Fibroblast of lung (primary cell): Measurements from ENCODE around the gene EIF3B. TPM values are rescaled to one million over a fixed set of nuclear protein-coding genes. Genes with fewer than 3 reads are reported as not detected.

Experiments
- DNase-seq, 2 donors: peaks; one replicate each; pipeline versions ENCODE4 v3.0.0 to v3.0.0-alpha.2; 2010; ENCODE audit warnings: low read depth in 2 of 2
- H2AFZ ChIP-seq: 2 replicates; pipeline ENCODE4 v1.5.1; 2012; ENCODE audit warnings: low read length, control low read depth, inconsistent platforms
- H3K27ac ChIP-seq: 2 replicates; pipeline ENCODE4 v1.5.1; 2011; ENCODE audit warnings: low read length, control low read depth; ENCODE audit not compliant: insufficient read depth
- H3K27me3 ChIP-seq: 2 replicates; pipeline ENCODE4 v1.5.1; 2011; ENCODE audit warnings: mild to moderate bottlenecking, low read length; ENCODE audit not compliant: control insufficient read depth, insufficient read depth
- H3K36me3 ChIP-seq: 2 replicates; pipeline ENCODE4 v1.5.1; 2011; ENCODE audit warnings: low read length; ENCODE audit not compliant: control insufficient read depth, insufficient read depth
- H3K4me1 ChIP-seq: 2 replicates; pipeline ENCODE4 v1.5.1; 2011; ENCODE audit warnings: low read length; ENCODE audit not compliant: control insufficient read depth, insufficient read depth; ENCODE audit errors: extremely low read depth
- H3K4me2 ChIP-seq: 2 replicates; pipeline ENCODE4 v1.5.1; 2011; ENCODE audit warnings: low read length, control low read depth; ENCODE audit not compliant: insufficient read depth; ENCODE audit errors: extremely low read depth
- H3K4me3 ChIP-seq, 4 experiments: fragments of 200-600 bp in 1 of 4; sonication (generic) in 1 of 4; replicated peaks in 1 of 4; 2 replicates each; pipeline ENCODE4 v1.5.1; 2011 to 2016; ENCODE audit warnings: low read length in 4 of 4, low read depth in 3 of 4, mild to moderate bottlenecking in 3 of 4, control low read depth in 2 of 4, inconsistent platforms in 1 of 4, mixed read lengths in 1 of 4; ENCODE audit not compliant: insufficient read depth in 1 of 4; ENCODE audit errors: control extremely low read depth in 1 of 4
- H3K79me2 ChIP-seq: 2 replicates; pipeline ENCODE4 v1.5.1; 2012; ENCODE audit warnings: mild to moderate bottlenecking, low read length, inconsistent platforms; ENCODE audit not compliant: control insufficient read depth, insufficient read depth
- H3K9ac ChIP-seq: 2 replicates; pipeline ENCODE4 v1.5.1; 2011; ENCODE audit warnings: mild to moderate bottlenecking, low read length, control low read depth; ENCODE audit not compliant: insufficient read depth
- H3K9me3 ChIP-seq: 2 replicates; pipeline ENCODE4 v1.5.1; 2012; ENCODE audit warnings: low read depth, low read length; ENCODE audit not compliant: control insufficient read depth, insufficient read depth
- H4K20me1 ChIP-seq: 2 replicates; pipeline ENCODE4 v1.5.1; 2011; ENCODE audit warnings: low read length; ENCODE audit not compliant: control insufficient read depth, insufficient read depth; ENCODE audit errors: extremely low read depth
- CTCF ChIP-seq, 2 donors: IDR thresholded peaks in 1 of 2; conservative IDR thresholded peaks in 1 of 2; 1 replicate in 1 of 2; 2 replicates in 1 of 2; pipeline ENCODE4 v1.5.1; 2011 to 2012; ENCODE audit warnings: low read length in 2 of 2, control low read depth in 1 of 2, inconsistent platforms in 1 of 2, low read depth in 1 of 2, mild to moderate bottlenecking in 1 of 2
- EZH2 ChIP-seq: IDR thresholded peaks from 2 replicates; pipeline ENCODE4 v1.5.1; 2012; ENCODE audit warnings: low read length, control low read depth, mild to moderate bottlenecking; ENCODE audit errors: missing control alignments
- polyA plus RNA-seq, 2 donors: library from polyadenylated mRNA; depleted of rRNA in 1 of 2; stranded (reverse) in 1 of 2; unstranded in 1 of 2; fragments of >200 nt; gene quantifications; 2 replicates each; pipeline ENCODE4 v1.2.1, GENCODE V29; 2011 to 2012; ENCODE audit warnings: missing spikeins in 1 of 2
- total RNA-seq: library from RNA; depleted of rRNA; stranded (reverse); fragments of >200 nt; gene quantifications from 2 replicates; pipeline ENCODE4 v1.2.1, GENCODE V29; 2014

EIF3B gene
- total and polyA plus RNA-seq, 2 donors (not counting 1 experiment from before 2014, with no cell fraction given), result 92.8 to 133 TPM

GRCh38 chr7:2315787-2316186 lies 38.8 kb upstream of the EIF3B start:
- DNase-seq, result no peak
- no peaks in the 10 kb centered on the region for H3K27me3 ChIP-seq
- H3K9ac ChIP-seq, result no peak overlapping the region
- no peaks in the 10 kb centered on the region for H3K9me3 ChIP-seq
- H3K27ac ChIP-seq, result no peak overlapping the region
- no peaks in the 10 kb centered on the region for H3K36me3 ChIP-seq
- no peak overlapping the region for H3K4me2 ChIP-seq
- peaks cover 15% of the 10 kb centered on the region for H3K79me2 ChIP-seq
- TF ChIP-seq EZH2 (no peak), CTCF (conservative IDR thresholded peaks at IDR 0.05 in 1 of 2, IDR thresholded peaks at IDR 0.05 in 1 of 2; ENCODE audit: low read depth in 1 of 2, low read length in 2 of 2) (no peak)
- no peak overlapping the region for H2AFZ ChIP-seq
- no peak overlapping the region for H3K4me3 ChIP-seq
- H3K4me1 ChIP-seq, result no peaks in the 10 kb centered on the region
- no peaks in the 10 kb centered on the region for H4K20me1 ChIP-seq

GRCh38 chr7:2316578-2316977 lies 38.0 kb upstream of the EIF3B start:
- no peak overlapping the region for H3K9ac ChIP-seq
- no peaks in the 10 kb centered on the region for H3K27me3 ChIP-seq
- peaks cover 15% of the 10 kb centered on the region for H3K79me2 ChIP-seq
- H3K9me3 ChIP-seq, result no peaks in the 10 kb centered on the region
- no peak for DNase-seq
- no peak overlapping the region for H2AFZ ChIP-seq
- H3K36me3 ChIP-seq, result no peaks in the 10 kb centered on the region
- no peak overlapping the region for H3K27ac ChIP-seq
- TF ChIP-seq EZH2 (no peak), CTCF (conservative IDR thresholded peaks at IDR 0.05 in 1 of 2, IDR thresholded peaks at IDR 0.05 in 1 of 2; ENCODE audit: low read depth in 1 of 2, low read length in 2 of 2) (no peak)
- no peaks in the 10 kb centered on the region for H3K4me1 ChIP-seq
- H3K4me2 ChIP-seq, result no peak overlapping the region
- no peak overlapping the region for H3K4me3 ChIP-seq
- no peaks in the 10 kb centered on the region for H4K20me1 ChIP-seq

- Histone ChIP-seq H3K36me3 (no peaks in the 10 kb centered on the region), H3K27me3 (no peaks in the 10 kb centered on the region), H3K4me3 (no peak overlapping the region), H4K20me1 (no peaks in the 10 kb centered on the region), H3K9ac (no peak overlapping the region), H3K4me1 (no peaks in the 10 kb centered on the region), H3K9me3 (no peaks in the 10 kb centered on the region), H2AFZ (no peak overlapping the region), H3K27ac (no peak overlapping the region), H3K79me2 (peaks cover 5% of the 10 kb centered on the region), H3K4me2 (no peak overlapping the region)
- no peak for TF ChIP-seq CTCF (conservative IDR thresholded peaks at IDR 0.05 in 1 of 2, IDR thresholded peaks at IDR 0.05 in 1 of 2; ENCODE audit: low read depth in 1 of 2, low read length in 2 of 2)
- TF ChIP-seq EZH2, result no peak
- no peak for DNase-seq
Observed at GRCh38 chr7:2317556-2318293, 36.9 kb upstream of the EIF3B start.
